Measurements from ENCODE around the gene NCAM1.

DNA sequence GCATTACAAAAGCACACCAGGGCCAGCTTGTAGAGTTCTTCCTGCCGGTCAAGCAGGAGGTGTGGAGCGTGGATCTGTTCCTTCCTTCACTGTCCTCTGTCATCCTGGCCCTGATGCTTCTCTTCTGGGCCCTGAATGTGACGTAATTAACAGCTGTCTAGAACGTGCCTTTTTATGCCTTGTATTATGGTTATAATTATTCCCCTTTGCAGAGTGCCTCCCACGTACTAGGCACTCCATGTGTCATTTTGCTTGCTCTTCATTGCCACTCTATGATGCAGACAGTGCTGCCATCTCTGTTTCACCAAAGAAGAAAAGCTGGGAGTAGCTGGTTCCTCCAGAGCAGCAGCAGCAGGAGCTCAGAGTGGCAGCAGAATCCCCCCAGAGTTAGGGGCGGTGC is 221.1 kb downstream of the NCAM1 start:
- TF ChIP-seq POLR2A (IDR thresholded peaks at IDR 0.05; ENCODE audit: low read length) (no peak), GATA1 (IDR thresholded peaks at IDR 0.05; ENCODE audit: low read depth, low read length) (no peak)
